Measurements from ENCODE around the gene EFNA4. TPM values are rescaled to one million over a fixed set of nuclear protein-coding genes. Genes with fewer than 3 reads are reported as not detected.

The EFNA4 gene
- total and polyA plus RNA-seq, 2 of the 8 experiments (the other 6 are each of a cell fraction or from before 2014, with no cell fraction given): 21.9 to 23.9 TPM

DNA sequence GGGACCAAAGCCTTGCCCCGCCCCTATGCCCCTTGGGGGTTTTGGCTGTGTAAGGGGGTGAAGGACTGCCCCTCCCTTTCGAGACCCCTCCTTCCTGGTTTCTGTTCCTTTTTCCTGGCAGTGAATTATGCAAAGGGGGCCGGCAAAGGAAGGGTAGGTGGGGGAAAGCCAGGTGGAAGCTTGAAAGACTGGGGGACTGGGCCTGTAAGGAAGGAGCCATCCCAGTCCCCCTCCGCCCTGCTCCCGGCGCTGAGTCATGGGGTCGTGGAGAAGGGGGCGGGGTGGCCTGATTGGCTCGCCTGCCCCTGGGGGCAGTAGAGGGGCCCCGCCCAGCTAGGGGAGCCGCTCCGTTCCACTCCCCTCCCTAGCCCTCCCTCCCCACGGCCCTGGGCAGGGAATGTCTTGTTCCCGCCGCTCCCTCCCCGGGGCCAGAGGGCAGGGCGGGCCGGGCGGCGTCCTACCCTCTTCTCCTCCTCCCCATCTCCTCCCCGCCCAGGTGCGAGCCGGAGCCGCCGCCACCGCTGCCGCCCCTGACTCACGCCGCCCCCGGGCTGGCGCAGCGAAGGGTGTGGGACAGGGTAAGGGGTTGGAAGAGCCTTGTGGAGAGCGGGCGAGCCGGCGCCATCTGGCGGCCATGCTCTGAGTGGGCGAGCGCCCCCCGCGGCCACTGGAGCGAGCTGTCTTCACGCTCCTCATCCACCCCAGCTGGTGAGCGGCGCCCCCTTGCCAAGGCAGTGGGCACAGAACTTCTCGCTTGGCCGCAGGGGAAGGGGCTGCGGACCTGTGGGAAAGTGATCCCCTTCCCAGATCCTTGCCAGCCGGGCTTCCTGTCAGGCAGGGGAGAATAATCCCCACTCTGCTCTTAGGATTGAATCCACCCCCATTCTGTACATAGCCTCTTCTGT, 46.2 kb upstream of the EFNA4 start (continued):
- TF ChIP-seq CTBP2 (IDR thresholded peaks at IDR 0.05; ENCODE audit: borderline replicate concordance, insufficient read depth, insufficient read length, low read length): peak; percentile 70
- peak; percentile 49 for TF ChIP-seq ASH2L (IDR thresholded peaks at IDR 0.05; ENCODE audit: low read length)
- TF ChIP-seq HDAC2 (IDR thresholded peaks at IDR 0.05; ENCODE audit: borderline replicate concordance in 1 of 2, low read depth in 2 of 2, low read length in 2 of 2): peak; percentile 15 to 43; a peak in 1 of 4 replicates
- TF ChIP-seq ZNF274 (IDR thresholded peaks at IDR 0.05; ENCODE audit: borderline replicate concordance, extremely low read depth, low read length): no peak

Measured in H1 (cell line).